ENCODE data around the gene C1QA. TPM values are rescaled to one million over a fixed set of nuclear protein-coding genes. Genes with fewer than 3 reads are reported as not detected.
A peak's percentile ranks its signal among the peaks of the same experiment; 100 is the strongest.
"Not testable (repeated sequence)": the region's sequence is repeated elsewhere in the genome, so short reads cannot be mapped to it uniquely, and the experiment has no call there.

The C1QA gene
- total RNA-seq, 1 experiment from 2014 or later, result not detected

- DNase-seq (ENCODE audit: low read depth), result peak; percentile 45
These were observed 37.3 kb downstream of the C1QA start for GRCh38 chr1:22673486-22674409.

- no peak for DNase-seq (ENCODE audit: low read depth)
These were observed 38.0 kb downstream of the C1QA start for GRCh38 chr1:22674410-22674749.

GRCh38 chr1:22676151-22676550 is 39.7 kb downstream of the C1QA start:
- DNase-seq (ENCODE audit: low read depth), result not testable (repeated sequence)

GRCh38 chr1:22676916-22677583 is 40.6 kb downstream of the C1QA start:
- no peak for DNase-seq (ENCODE audit: low read depth)

GRCh38 chr1:22677931-22678896 is 41.8 kb downstream of the C1QA start:
- no peak for DNase-seq (ENCODE audit: low read depth)

GRCh38 chr1:22680726-22681125 is 44.3 kb downstream of the C1QA start:
- DNase-seq (ENCODE audit: low read depth), result no peak

GRCh38 chr1:22681556-22682276 is 45.3 kb downstream of the C1QA start:
- no peak for DNase-seq (ENCODE audit: low read depth)

GRCh38 chr1:22683547-22683946 is 47.1 kb downstream of the C1QA start:
- no peak for DNase-seq (ENCODE audit: low read depth)

GRCh38 chr1:22685591-22686059 is 49.2 kb downstream of the C1QA start:
- no peak for DNase-seq (ENCODE audit: low read depth)

- DNase-seq (ENCODE audit: low read depth), result no peak
These were observed 50.8 kb downstream of the C1QA start for GRCh38 chr1:22687191-22687590.

- DNase-seq (ENCODE audit: low read depth), result no peak
These were observed 52.0 kb downstream of the C1QA start for GRCh38 chr1:22688466-22688865.

Other genes starting within 250 kb of the C1QA start
- 11.1 and 11.4 TPM in 2 replicates for gene ZBTB40, start 184.8 kb upstream of the C1QA start, total RNA-seq (2014; rRNA removed; shearing (Covaris generic))
- gene EPHA8, start 73.1 kb upstream of the C1QA start, total RNA-seq (2014; rRNA removed; shearing (Covaris generic)), result not detected in 2 replicates
- gene C1QC, start 7.0 kb downstream of the C1QA start, total RNA-seq (2014; rRNA removed; shearing (Covaris generic)), result not detected in 2 replicates
- gene C1QB, start 16.6 kb downstream of the C1QA start, total RNA-seq (2014; rRNA removed; shearing (Covaris generic)), result not detected in 2 replicates
- 1.4 and 2.3 TPM in 2 replicates for gene EPHB2, start 74.2 kb downstream of the C1QA start, total RNA-seq (2014; rRNA removed; shearing (Covaris generic))

Data from RPMI7951 (cell line).